ENCODE measurements around the gene RBFOX2.

Gene RBFOX2

GRCh38 chr22:36042240-36042639, 13.6 kb upstream of the RBFOX2 start:
- no peak for DNase-seq (ENCODE audit: low read depth in 2 of 2)
- no peak for TF ChIP-seq CTCF (IDR thresholded peaks at IDR 0.05; ENCODE audit: low read depth, low read length)
- H3K4me3 ChIP-seq (replicated peaks in 1 of 2; ENCODE audit: low read depth in 2 of 2, low read length in 2 of 2) = no peak overlapping the region

DNA sequence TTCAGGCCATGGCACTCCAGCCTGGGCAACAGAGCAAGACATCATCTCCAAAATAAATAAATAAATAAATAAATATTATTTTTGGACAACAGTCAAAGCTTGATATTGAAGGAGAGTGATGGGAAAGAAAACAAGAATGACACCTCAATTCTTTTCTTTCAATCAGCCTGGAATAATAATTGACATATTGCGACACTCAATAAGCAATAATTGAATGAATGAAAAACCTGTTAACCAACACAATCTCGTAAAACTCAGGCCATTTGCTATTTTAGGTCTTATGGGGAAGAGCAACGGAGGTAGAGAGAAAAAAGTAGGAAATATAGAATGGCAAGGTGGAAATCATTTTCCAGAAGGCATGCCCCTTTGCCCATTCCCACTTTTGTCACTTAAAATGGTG, 10.5 kb upstream of the RBFOX2 start:
- TF ChIP-seq CTCF (IDR thresholded peaks at IDR 0.05; ENCODE audit: low read depth, low read length) = no peak
- no peak overlapping the region for H3K4me3 ChIP-seq (replicated peaks in 1 of 2; ENCODE audit: low read depth in 2 of 2, low read length in 2 of 2)
- DNase-seq (ENCODE audit: low read depth in 2 of 2) = no peak

- no peak overlapping the region for H3K4me3 ChIP-seq (replicated peaks in 1 of 2; ENCODE audit: low read depth in 2 of 2, low read length in 2 of 2)
- no peak for DNase-seq (ENCODE audit: low read depth in 2 of 2)
- no peak for TF ChIP-seq CTCF (IDR thresholded peaks at IDR 0.05; ENCODE audit: low read depth, low read length)
These were observed 8.6 kb upstream of the RBFOX2 start for GRCh38 chr22:36037102-36037758.

GRCh38 chr22:36036167-36036624, 7.6 kb upstream of the RBFOX2 start:
- no peak for DNase-seq (ENCODE audit: low read depth in 2 of 2)
- no peak overlapping the region for H3K4me3 ChIP-seq (replicated peaks in 1 of 2; ENCODE audit: low read depth in 2 of 2, low read length in 2 of 2)
- no peak for TF ChIP-seq CTCF (IDR thresholded peaks at IDR 0.05; ENCODE audit: low read depth, low read length)

DNA sequence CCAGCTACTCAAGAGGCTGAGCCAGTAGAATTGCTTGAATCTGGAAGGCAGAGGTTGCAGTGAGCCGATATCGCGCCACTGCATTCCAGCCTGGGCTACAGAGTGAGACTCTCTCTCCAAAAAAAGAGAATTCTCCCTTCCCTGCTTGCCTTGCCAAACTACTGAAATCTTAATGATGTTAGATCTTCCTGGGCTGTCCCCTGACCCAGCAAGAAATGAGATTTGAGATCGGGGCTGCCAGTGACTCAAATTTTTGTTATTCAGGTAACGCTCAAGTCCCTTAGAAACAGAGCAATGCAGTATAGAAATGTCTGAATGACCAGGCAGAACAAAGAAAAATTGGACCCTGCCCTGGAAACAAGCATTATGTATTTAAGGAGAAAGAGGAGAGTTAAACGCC, 4.0 kb upstream of the RBFOX2 start:
- no peak for TF ChIP-seq CTCF (IDR thresholded peaks at IDR 0.05; ENCODE audit: low read depth, low read length)
- no peak for DNase-seq (ENCODE audit: low read depth in 2 of 2)
- no peak overlapping the region for H3K4me3 ChIP-seq (replicated peaks in 1 of 2; ENCODE audit: low read depth in 2 of 2, low read length in 2 of 2)

DNA sequence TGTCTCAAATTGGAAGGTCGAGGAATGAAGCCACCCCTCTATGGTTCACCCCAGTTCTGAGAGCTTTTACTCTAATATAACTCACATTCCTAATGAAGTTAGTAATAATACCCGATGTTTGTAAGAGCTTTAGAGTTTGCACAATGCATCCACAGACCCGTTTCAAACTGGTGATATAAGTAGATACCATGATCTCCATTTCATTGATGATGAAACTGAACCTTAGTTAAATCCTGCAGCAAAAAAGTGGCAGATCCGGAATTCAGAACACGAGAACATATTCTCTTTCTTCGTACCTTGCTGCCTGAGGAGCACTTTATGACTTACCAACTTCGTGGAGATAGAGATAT, 757 bp upstream of the RBFOX2 start:
- DNase-seq (ENCODE audit: low read depth in 2 of 2) = no peak
- TF ChIP-seq CTCF (IDR thresholded peaks at IDR 0.05; ENCODE audit: low read depth, low read length) = no peak
- H3K4me3 ChIP-seq (replicated peaks in 1 of 2; ENCODE audit: low read depth in 2 of 2, low read length in 2 of 2) = peak overlapping the region; percentile 37 to 59
